ENCODE data around the gene ERC2.

ERC2 gene

GRCh38 chr3:56424336-56424735 lies 43.9 kb downstream of the ERC2 start:
- DNase-seq: no peak

GRCh38 chr3:56423661-56424099 lies 44.6 kb downstream of the ERC2 start:
- no peak for DNase-seq

GRCh38 chr3:56422316-56422715 lies 46.0 kb downstream of the ERC2 start:
- no peak for DNase-seq

- DNase-seq: no peak
These were observed 47.1 kb downstream of the ERC2 start for GRCh38 chr3:56421205-56421604.

- DNase-seq: no peak
These were observed 52.6 kb downstream of the ERC2 start for GRCh38 chr3:56415652-56416051.

- DNase-seq: no peak
These were observed 54.4 kb downstream of the ERC2 start for GRCh38 chr3:56413911-56414310.

GRCh38 chr3:56411166-56411565 lies 57.1 kb downstream of the ERC2 start:
- DNase-seq: no peak

GRCh38 chr3:56410576-56410975 lies 57.7 kb downstream of the ERC2 start:
- DNase-seq: no peak

GRCh38 chr3:56409790-56410189 lies 58.5 kb downstream of the ERC2 start:
- no peak for DNase-seq

- DNase-seq: no peak
These were observed 59.5 kb downstream of the ERC2 start for GRCh38 chr3:56408761-56409196.

- DNase-seq: no peak
These were observed 61.3 kb downstream of the ERC2 start for GRCh38 chr3:56406826-56407515.

- no peak for DNase-seq
These were observed 63.4 kb downstream of the ERC2 start for GRCh38 chr3:56404884-56405283.

GRCh38 chr3:56398659-56399058 lies 69.6 kb downstream of the ERC2 start:
- no peak for DNase-seq

- no peak for DNase-seq
These were observed 70.5 kb downstream of the ERC2 start for GRCh38 chr3:56397798-56398197.

GRCh38 chr3:56389183-56389830 lies 79.0 kb downstream of the ERC2 start:
- DNase-seq: no peak

GRCh38 chr3:56383092-56383491 lies 85.2 kb downstream of the ERC2 start:
- no peak for DNase-seq

GRCh38 chr3:56379723-56380287 lies 88.5 kb downstream of the ERC2 start:
- no peak for DNase-seq

- no peak for DNase-seq
These were observed 92.6 kb downstream of the ERC2 start for GRCh38 chr3:56375654-56376053.

GRCh38 chr3:56373386-56373785 lies 94.9 kb downstream of the ERC2 start:
- DNase-seq: no peak

- DNase-seq: no peak
These were observed 97.1 kb downstream of the ERC2 start for GRCh38 chr3:56370991-56371775.

- no peak for DNase-seq
These were observed 98.4 kb downstream of the ERC2 start for GRCh38 chr3:56369914-56370313.

- DNase-seq: no peak
These were observed 99.4 kb downstream of the ERC2 start for GRCh38 chr3:56368846-56369245.

GRCh38 chr3:56366641-56367162 lies 101.6 kb downstream of the ERC2 start:
- DNase-seq: no peak
